OCI-LY7 (cell line): ENCODE data around the gene SRPK2. TPM values are rescaled to one million over a fixed set of nuclear protein-coding genes. Genes with fewer than 3 reads are reported as not detected.

Experiments
- BruUV-seq: library from RNA; stranded (reverse); fragments of 400-500 nt; replicated peaks from 2 replicates; lab custom pipeline; 2021; lab: Mats Ljungman, UMichigan
- CTCF ChIA-PET: fragments of 300-600 bp; sonication (Branson Sonifier 250); formaldehyde crosslinking; loops from one replicate; lab custom pipeline; 2022; ENCODE audit warnings: antibody characterized with exemption; ENCODE audit not compliant: unreplicated experiment; lab: Charles Lee
- POLR2A ChIA-PET: fragments of 300-600 bp; sonication (Branson Sonifier 250); formaldehyde crosslinking; loops from one replicate; lab custom pipeline; 2022; ENCODE audit warnings: antibody characterized with exemption; lab: Charles Lee
- DNase-seq: peaks from one replicate; pipeline ENCODE4 v3.0.0-alpha.2; 2015; ENCODE audit warnings: low spot score
- H2AFZ ChIP-seq: fragments of 200-600 bp; sonication (generic), shearing (Covaris generic); 2 replicates; pipeline ENCODE4 v1.6.1; 2014; ENCODE audit warnings: mild to moderate bottlenecking, antibody characterized with exemption, low read length, moderate library complexity
- H3K27ac ChIP-seq: fragments of 200-600 bp; sonication (generic); 2 replicates; pipeline ENCODE4 v1.5.1; 2014; ENCODE audit warnings: mixed run types, low read depth, mild to moderate bottlenecking, moderate library complexity, low read length, inconsistent platforms; ENCODE audit not compliant: poor library complexity, severe bottlenecking
- H3K36me3 ChIP-seq: fragments of 200-600 bp; sonication (generic); 2 replicates; pipeline ENCODE4 v1.6.1; 2014; ENCODE audit warnings: mild to moderate bottlenecking, antibody characterized with exemption, low read length, moderate library complexity, mixed read lengths; ENCODE audit not compliant: insufficient read depth
- H3K4me1 ChIP-seq: fragments of 200-600 bp; sonication (generic); 2 replicates; pipeline ENCODE4 v1.5.1; 2014; ENCODE audit warnings: mild to moderate bottlenecking, low read length; ENCODE audit not compliant: insufficient read depth, poor library complexity, severe bottlenecking
- H3K4me2 ChIP-seq: fragments of 200-600 bp; sonication (generic); 2 replicates; pipeline ENCODE4 v1.6.1; 2014; ENCODE audit warnings: mild to moderate bottlenecking, low read length
- H3K4me3 ChIP-seq: fragments of 200-600 bp; sonication (generic); 2 replicates; pipeline ENCODE4 v1.5.1; 2014; ENCODE audit warnings: mild to moderate bottlenecking, low read depth, low read length; ENCODE audit not compliant: poor library complexity, severe bottlenecking
- H3K79me2 ChIP-seq: fragments of 200-600 bp; sonication (generic); 2 replicates; pipeline ENCODE4 v1.6.1; 2016; ENCODE audit warnings: low read depth, mild to moderate bottlenecking, low read length, moderate library complexity, mixed read lengths; ENCODE audit not compliant: insufficient read depth
- H3K9me2 ChIP-seq: fragments of 200-600 bp; sonication (generic); 2 replicates; pipeline ENCODE4 v1.6.1; 2016; ENCODE audit warnings: mild to moderate bottlenecking, low read length, mixed read lengths; ENCODE audit not compliant: insufficient read depth
- H3K9me3 ChIP-seq: fragments of 200-600 bp; sonication (generic); 2 replicates; pipeline ENCODE4 v1.6.1; 2014; ENCODE audit warnings: mild to moderate bottlenecking, mixed run types, low read length, mixed read lengths
- H4K20me1 ChIP-seq: fragments of 200-600 bp; sonication (generic); 2 replicates; pipeline ENCODE4 v1.6.1; 2014; ENCODE audit warnings: mild to moderate bottlenecking, antibody characterized with exemption, low read length, moderate library complexity, mixed read lengths; ENCODE audit not compliant: insufficient read depth
- EZH2phosphoT487 ChIP-seq: fragments of 200-600 bp; sonication (generic); IDR thresholded peaks from 2 replicates; pipeline ENCODE4 v1.6.1; 2018; ENCODE audit warnings: low read depth, borderline replicate concordance, mild to moderate bottlenecking, mixed run types, antibody characterized with exemption, low read length, moderate library complexity, mixed read lengths
- intact Hi-C: fragments of 100-400 bp; cut with micrococcal nuclease; formaldehyde crosslinking; loops from one replicate; pipeline ENCODE4 v1.10.0; 2022; ENCODE audit not compliant: unreplicated experiment
- total RNA-seq, 2 experiments: library from RNA; depleted of rRNA in 1 of 2; stranded (reverse); fragments of >200 nt in 1 of 2; shearing (Covaris generic) in 1 of 2; gene quantifications; 2 replicates each; pipeline ENCODE4 v1.2.3, GENCODE V29; 2014 to 2022
- TF ChIP-seq, protein P1 (sequence below): fragments of 200-600 bp; sonication (generic); conservative IDR thresholded peaks from 2 replicates; pipeline ENCODE4 v1.5.1; 2014; ENCODE audit warnings: mild to moderate bottlenecking, antibody characterized with exemption, low read length, moderate library complexity, mixed read lengths

The SRPK2 gene
- total RNA-seq, 2 experiments from 2014 or later = 22.1 to 26.8 TPM

DNA sequence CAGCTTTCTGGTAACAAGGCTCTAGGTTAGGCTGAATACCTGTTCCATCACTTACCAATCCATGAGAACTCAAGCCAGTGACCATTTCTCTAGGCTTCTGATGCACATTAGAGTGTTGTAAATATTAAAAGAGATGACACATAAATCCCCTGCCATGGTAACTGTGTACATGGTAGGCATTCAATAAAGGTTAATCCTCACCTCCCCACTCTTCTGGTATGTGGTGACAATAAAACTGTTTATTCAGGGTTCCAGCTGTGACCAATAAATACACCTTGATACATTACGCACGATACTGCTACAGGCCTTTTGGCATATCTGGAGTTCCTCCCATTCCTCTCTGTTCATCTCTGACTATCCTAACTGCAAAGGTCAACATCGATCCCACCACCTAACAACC lies 171.9 kb downstream of the SRPK2 start:
- H3K4me3 ChIP-seq = no peak overlapping the region
- H3K36me3 ChIP-seq = no peaks in the 10 kb centered on the region
- H2AFZ ChIP-seq = no peak overlapping the region
- CTCF ChIA-PET = no interaction called here
- no peak overlapping the region for H3K4me2 ChIP-seq
- POLR2A ChIA-PET = no interaction called here
- H3K27ac ChIP-seq = no peak overlapping the region
- intact Hi-C loops = no loop called here
- TF ChIP-seq, protein P1, sequence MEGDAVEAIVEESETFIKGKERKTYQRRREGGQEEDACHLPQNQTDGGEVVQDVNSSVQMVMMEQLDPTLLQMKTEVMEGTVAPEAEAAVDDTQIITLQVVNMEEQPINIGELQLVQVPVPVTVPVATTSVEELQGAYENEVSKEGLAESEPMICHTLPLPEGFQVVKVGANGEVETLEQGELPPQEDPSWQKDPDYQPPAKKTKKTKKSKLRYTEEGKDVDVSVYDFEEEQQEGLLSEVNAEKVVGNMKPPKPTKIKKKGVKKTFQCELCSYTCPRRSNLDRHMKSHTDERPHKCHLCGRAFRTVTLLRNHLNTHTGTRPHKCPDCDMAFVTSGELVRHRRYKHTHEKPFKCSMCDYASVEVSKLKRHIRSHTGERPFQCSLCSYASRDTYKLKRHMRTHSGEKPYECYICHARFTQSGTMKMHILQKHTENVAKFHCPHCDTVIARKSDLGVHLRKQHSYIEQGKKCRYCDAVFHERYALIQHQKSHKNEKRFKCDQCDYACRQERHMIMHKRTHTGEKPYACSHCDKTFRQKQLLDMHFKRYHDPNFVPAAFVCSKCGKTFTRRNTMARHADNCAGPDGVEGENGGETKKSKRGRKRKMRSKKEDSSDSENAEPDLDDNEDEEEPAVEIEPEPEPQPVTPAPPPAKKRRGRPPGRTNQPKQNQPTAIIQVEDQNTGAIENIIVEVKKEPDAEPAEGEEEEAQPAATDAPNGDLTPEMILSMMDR = no peak
- no peak for TF ChIP-seq EZH2phosphoT487
- no peaks in the 10 kb centered on the region for H3K9me3 ChIP-seq
- H3K4me1 ChIP-seq = no peaks in the 10 kb centered on the region
- no peak for DNase-seq
- no peaks in the 10 kb centered on the region for H3K9me2 ChIP-seq
- H3K79me2 ChIP-seq = no peaks in the 10 kb centered on the region
- H4K20me1 ChIP-seq = peaks cover 14% of the 10 kb centered on the region; the same call in 1 of the 2 replicates
- BruUV-seq = no TSS peak

DNA sequence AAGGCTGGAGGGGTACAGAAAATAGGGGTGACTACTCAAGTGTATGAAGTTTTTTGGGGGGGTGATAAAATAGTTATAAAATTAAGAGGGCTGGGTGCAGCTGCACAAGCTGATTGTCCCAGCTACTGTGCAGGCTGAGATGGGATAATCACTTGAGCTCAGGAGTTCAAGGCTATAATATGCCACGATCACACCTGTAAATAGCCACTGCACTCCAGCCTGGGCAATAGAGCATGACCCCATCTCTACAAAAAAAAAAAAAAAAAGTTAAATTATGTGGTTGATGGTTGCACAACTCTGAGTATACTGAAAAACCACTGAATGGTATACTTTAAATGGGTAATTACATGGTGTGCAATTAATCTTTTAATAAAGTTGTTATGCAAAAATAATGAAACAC lies 172.9 kb downstream of the SRPK2 start:
- Histone ChIP-seq H3K79me2 (no peaks in the 10 kb centered on the region), H3K4me3 (no peak overlapping the region), H3K9me3 (no peaks in the 10 kb centered on the region), H3K4me2 (no peak overlapping the region), H3K36me3 (no peaks in the 10 kb centered on the region), H3K9me2 (no peaks in the 10 kb centered on the region), H4K20me1 (0 out of 2 replicates have a peak, but pooled peaks cover 6% of the 10 kb centered on the region), H3K27ac (no peak overlapping the region), H2AFZ (no peak overlapping the region), H3K4me1 (no peaks in the 10 kb centered on the region)
- intact Hi-C loops = no loop called here
- TF ChIP-seq EZH2phosphoT487 = no peak
- TF ChIP-seq, protein P1 = no peak
- POLR2A ChIA-PET = no interaction called here
- no TSS peak for BruUV-seq
- no peak for DNase-seq
- CTCF ChIA-PET = no interaction called here

DNA sequence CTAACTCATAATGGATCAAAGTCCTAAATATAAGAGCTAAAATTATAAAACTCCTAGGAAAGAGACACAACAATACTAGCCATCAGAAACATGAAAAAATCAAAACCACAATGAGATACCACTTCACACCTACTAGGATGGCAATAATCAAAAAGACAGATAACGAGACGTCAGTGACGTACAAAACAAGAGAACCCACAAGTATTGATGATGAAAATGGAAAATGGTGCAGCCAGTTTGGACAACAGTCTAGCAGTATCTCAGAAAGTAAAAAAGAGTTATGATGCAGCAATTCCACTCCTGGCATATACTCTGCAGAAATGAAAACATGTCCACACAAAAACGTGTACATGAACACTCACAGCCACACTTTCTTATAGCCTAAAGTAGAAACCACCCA lies 173.5 kb downstream of the SRPK2 start:
- intact Hi-C loops = no loop called here
- DNase-seq = no peak
- no TSS peak for BruUV-seq
- H3K4me3 ChIP-seq = no peak overlapping the region
- no peaks in the 10 kb centered on the region for H3K9me2 ChIP-seq
- H3K4me1 ChIP-seq = no peaks in the 10 kb centered on the region
- no peak overlapping the region for H3K27ac ChIP-seq
- CTCF ChIA-PET = no interaction called here
- no peak overlapping the region for H2AFZ ChIP-seq
- no peaks in the 10 kb centered on the region for H3K79me2 ChIP-seq
- H3K9me3 ChIP-seq = no peaks in the 10 kb centered on the region
- POLR2A ChIA-PET = no interaction called here
- TF ChIP-seq, protein P1 = no peak
- no peak for TF ChIP-seq EZH2phosphoT487
- H4K20me1 ChIP-seq = 0 out of 2 replicates have a peak, but pooled peaks cover 6% of the 10 kb centered on the region
- H3K36me3 ChIP-seq = no peaks in the 10 kb centered on the region
- no peak overlapping the region for H3K4me2 ChIP-seq
